GM21717 (cell line): ENCODE results near the gene DNASE2.
"Not testable (repeated sequence)": the region's sequence is repeated elsewhere in the genome, so short reads cannot be mapped to it uniquely, and the experiment has no call there.

Source experiments
- ATAC-seq: cut with Tn5 transposase; IDR thresholded peaks from one replicate; pipeline ENCODE4 v1.9.1; 2021; ENCODE audit warnings: mild to moderate bottlenecking, moderate library complexity; ENCODE audit not compliant: unreplicated experiment

The DNASE2 gene

GRCh38 chr19:12881172-12881808 lies at the start of gene DNASE2:
Gene DNASE2 (minus strand): TSS chr19:12881449. CDS start chr19:12881375, 74 bp downstream.
- peak; percentile 80 for ATAC-seq

DNA sequence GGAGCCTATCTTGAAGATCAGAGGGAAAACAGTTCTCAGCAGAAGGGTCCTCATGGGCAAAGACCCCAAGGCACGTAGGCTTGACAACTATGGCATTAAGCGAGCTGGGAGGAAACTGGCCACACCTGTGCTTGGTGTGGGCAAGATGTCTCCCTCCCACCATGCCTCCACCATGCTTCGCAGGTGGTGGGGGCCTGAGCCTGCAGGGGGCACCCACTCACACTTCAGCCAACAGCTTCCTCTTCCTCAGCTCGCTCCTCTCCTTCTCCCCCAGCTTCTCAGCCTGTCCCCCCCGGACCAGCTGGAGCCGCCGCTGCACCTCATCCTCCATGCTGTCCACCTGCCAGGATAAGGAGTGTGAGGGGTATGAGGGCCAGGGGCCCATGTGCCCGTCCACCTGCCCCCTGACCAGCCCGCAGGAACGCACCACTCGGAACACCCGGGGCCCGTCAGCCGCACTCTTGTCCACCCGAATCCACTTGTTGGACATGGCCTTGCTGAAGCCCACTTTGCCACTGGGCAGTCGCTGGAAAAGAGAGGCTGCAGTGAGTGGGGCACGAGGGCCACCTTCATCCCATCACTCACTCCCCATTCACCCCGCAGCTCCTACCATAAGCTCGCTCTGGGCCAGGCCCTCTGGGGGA lies 48.9 kb upstream of the DNASE2 start:
- ATAC-seq: no peak

DNA sequence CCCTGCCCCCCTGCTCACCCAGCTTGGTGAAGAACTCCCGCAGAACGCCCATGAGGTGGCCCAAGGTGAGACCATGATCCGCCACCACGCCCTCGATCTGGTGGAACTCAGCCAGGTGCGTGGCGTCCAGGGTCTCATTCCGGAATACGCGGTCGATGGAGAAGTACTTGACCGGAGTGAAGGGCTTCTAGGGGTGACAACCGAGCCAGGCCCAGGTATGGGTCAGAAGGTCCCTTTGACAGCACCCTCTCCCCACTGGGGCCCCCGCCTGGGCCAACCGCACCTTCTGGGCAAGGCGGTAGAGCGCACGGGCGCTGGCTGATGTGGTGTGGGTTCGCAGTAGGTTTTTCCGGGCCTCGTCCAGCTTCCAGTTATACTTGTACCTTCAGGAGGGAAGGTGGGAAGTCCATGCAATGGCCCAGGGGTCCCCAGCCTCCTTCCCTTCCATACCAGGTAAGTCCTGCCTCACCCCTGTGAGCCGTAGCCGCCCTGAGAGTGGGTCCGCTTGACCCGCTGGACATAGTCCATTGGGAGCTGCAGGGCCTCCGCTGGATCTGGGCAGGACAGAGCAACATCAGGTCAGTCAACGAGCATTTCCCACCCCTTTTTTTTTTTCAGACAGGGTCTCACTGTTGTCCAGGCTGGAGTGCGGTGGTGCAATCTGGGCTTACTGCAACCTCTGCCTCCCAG lies 43.5 kb upstream of the DNASE2 start:
- no peak for ATAC-seq

DNA sequence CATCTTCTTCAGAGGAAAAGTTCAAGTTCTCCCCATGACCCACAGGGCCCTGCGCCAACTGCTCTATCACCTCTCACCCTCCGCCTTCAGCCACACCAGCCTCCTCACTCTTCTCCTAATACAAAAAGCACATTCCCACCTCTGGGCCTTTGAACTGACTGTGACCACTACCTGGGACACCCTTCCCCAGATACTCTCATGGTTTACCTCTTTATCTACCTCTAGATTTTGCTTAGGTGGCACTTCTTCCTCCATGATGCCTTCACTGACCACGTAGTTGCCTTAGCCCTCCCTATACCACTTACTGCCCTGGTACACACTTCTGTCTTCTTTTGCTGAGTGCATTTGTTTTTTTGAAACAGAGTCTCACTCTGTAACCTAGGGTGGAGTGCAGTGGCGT lies 41.7 kb upstream of the DNASE2 start:
- no peak for ATAC-seq

GRCh38 chr19:12921047-12921446 lies 39.8 kb upstream of the DNASE2 start:
- no peak for ATAC-seq

GRCh38 chr19:12918253-12918652 lies 37.0 kb upstream of the DNASE2 start:
- ATAC-seq: no peak

DNA sequence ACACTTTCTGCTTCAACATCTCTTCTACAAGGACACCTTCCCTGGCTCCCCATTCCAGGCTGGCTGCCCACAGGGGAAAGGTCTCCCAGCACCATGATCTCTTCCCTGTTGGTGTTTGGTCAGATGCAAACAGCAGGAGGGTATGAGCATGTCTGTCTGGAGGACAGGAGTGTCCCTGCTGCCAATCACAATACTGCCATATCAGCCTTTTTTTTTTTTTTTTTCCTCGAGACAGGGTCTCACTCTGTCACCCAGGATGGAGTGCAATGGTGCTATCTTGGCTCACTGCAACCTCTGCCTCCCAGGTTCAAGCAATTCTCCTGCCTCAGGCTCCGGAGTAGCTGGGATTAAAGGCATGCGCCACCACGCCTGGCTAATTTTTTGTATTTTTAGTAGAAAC lies 34.6 kb upstream of the DNASE2 start:
- ATAC-seq: not testable (repeated sequence)

DNA sequence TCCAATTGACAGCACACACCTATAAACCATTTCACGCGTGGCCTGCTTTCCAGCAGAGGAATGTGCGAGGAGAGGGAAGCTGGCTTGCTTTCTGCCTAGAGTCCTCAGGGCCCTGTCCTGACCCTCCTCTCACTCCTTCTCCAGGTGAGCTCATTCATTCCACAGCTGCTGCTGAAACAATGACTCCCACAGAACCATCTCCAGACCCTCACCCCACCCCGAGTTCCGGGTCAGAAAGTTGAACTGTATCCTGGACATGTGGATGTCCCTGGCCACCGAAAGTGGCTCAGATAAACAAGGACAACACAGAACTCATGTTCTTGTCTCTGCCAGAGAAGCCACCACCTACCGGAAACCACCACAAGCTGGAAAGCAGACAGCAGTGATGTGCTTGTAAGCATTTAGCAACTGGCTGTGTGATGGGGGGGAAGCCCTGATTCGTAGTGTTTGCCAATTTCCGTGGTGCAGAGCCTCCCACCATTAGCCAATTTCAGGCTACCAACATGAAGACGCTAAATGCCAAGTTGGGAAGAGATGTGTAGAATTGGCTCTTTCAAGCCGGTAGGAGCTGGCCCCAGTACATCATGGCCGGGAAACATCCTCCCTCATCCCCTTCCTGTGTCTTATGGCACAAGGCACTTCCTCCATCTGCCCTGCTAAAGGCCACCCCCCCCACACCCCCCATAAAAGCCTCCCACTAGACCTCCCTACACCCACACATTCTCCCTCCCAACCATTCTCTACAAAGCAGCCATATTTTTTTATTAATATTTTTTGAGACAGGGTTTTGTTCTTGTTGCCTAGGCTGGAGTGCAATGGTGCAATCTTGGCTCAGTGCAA lies 32.8 kb upstream of the DNASE2 start:
- ATAC-seq: no peak

DNA sequence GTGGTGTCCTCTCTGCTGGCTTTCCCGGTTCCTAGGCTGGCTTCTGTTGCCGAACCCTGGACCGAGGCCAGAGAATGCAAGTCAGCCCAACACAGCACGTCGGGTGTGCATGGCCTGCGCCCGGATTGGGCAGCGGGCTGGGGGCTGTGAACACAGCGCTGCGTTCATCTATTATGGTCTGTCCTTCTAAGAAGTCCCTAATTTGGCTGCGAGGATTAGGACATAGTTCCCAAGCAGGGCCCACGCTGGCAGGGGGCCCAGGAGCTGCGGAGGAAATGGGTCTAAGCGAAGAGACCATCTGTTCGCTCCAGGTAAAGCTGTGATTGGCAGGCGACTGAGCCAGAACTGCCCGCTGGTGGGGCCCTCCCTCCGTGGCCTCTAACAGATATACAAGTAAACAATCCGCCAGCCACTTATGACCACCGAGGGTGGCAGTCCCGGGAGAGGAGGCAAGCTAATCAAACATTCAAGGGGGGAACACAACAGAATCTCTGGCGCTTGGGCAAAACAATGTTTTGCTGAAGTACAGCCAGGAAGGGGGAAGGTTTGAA lies 31.8 kb upstream of the DNASE2 start:
- ATAC-seq: no peak

- ATAC-seq: no peak
Observed at GRCh38 chr19:12912571-12912970, 31.3 kb upstream of the DNASE2 start.

- ATAC-seq: no peak
Observed at GRCh38 chr19:12907166-12907565, 25.9 kb upstream of the DNASE2 start.

GRCh38 chr19:12899891-12900518 lies 18.8 kb upstream of the DNASE2 start:
- peak; percentile 52 for ATAC-seq

GRCh38 chr19:12896460-12896859 lies 15.2 kb upstream of the DNASE2 start:
- no peak for ATAC-seq

DNA sequence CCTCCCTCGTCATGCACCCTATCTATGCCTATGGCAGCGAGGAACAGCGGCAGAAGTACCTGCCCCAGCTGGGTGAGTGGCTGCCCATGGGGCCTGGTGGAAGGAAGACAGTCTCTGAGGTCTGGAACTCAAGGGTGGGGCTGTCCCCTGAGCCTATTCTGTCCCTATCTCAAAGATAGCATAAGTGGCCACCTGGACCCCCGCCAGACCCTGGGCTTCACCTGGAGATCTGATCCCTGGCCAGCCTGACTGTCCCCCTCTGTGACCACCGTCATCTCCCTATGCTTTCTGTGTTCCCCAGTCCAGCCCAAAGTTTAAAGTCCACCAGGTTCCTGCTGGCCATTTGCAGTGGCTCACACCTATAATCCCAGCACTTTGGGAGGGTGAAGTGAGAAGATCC lies 12.3 kb upstream of the DNASE2 start:
- no peak for ATAC-seq

DNA sequence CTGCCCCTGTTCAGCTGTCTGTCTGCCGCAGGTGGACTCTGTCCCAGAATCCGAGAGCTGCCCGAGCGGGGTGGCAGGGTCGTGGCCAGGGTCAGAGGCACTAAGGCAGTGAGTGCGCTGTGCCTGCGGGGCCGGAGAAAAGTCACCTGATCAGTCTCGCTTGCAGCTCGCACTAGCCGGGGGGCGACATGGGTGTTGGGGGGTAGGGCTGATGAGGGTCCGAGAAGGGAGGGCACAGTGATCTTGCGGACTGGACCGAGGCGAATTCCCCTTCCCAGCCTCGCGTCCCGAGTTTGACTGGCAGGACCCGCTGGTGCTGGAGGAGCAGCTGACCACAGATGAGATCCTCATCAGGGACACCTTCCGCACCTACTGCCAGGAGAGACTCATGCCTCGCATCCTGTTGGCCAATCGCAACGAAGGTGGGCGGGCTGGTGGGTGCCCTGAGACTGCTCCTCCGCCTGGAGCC lies 10.3 kb upstream of the DNASE2 start:
- ATAC-seq: no peak

GRCh38 chr19:12890787-12891552 lies 9.7 kb upstream of the DNASE2 start, which contains the start of gene GCDH:
Gene GCDH (plus strand): TSS chr19:12891160. CDS start chr19:12891305, 145 bp downstream.
- peak; percentile 85 for ATAC-seq

- ATAC-seq: not testable (repeated sequence)
Observed at GRCh38 chr19:12890299-12890786, 9.1 kb upstream of the DNASE2 start.

DNA sequence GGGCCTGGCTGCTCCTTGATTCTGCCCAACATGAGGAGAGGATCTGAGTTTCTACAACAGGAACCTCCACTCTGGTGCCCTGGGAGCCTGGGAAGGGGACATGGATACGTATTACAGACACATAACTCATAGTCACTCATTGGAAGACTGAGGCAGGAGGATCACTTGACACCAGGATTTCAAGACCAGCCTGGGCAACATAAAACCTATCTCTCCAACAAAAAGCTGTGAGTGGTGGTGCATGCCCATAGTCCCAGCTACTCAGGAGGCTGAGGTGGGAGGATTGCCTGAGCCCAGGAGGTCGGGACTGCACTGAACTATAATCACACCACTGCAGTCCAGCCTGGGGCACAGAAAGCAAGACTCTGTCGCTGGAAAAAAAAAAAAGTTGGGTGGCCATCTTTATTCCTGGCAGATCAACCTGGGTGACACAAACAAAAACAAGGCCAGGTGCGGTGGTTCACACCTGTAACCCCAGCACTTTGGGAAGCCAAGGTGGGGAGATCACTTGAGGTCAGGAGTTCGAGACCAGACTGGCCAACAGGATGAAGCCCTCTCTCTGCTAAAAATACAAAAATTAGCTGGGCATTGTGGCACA lies 6.9 kb upstream of the DNASE2 start:
- no peak for ATAC-seq
